ENCODE measurements around the gene NOC2L. TPM values are rescaled to one million over a fixed set of nuclear protein-coding genes. Genes with fewer than 3 reads are reported as not detected.

NOC2L gene
- total RNA-seq, 4 donors from 2014 or later: 21.8 to 58.8 (median 37.5) TPM

DNA sequence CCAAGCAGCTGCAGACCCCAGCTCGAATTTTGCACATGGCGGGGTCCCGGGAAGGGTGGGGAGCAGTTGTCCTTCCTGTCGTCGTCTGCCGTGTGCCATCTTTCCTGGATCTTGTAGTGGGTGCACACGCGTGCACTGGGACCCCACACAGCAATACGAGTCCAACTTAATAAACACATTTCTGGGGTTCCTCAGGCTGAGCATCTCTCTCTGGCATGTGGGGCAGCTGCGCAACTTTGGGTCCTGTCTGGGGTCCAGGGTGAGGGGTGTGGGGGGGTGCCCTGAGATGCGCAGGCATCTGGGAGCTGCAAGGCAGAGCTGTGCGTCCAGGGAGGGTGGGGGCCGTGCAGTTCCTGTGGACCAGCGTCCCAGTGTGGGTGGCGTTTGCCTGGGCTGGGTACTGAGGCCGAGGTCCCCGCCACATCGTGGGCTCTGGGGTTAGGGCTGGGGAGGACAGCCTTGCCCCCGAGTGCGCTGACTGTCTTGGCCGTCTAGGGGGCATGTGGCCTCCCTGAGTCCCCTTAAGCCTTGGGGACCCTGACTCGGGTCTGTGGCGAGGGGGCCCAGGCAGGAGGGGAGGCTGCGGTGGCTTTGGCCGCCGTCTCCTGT, 6.6 kb upstream of the NOC2L start:
- no peaks in the 10 kb centered on the region for H3K36me3 ChIP-seq
- H3K9me3 ChIP-seq: no peaks in the 10 kb centered on the region
- DNase-seq: no peak
- peaks cover 0 to 7% of the 10 kb centered on the region in 2 donors for H3K4me1 ChIP-seq
- no peak overlapping the region for H3K4me3 ChIP-seq
- H3K27ac ChIP-seq: no peak overlapping the region
- intact Hi-C loops (cut with DNase I; ENCODE audit: low total_unique reads): no loop called here
- no peak for TF ChIP-seq POLR2A (IDR thresholded peaks at IDR 0.05)
- TF ChIP-seq, protein P1, sequence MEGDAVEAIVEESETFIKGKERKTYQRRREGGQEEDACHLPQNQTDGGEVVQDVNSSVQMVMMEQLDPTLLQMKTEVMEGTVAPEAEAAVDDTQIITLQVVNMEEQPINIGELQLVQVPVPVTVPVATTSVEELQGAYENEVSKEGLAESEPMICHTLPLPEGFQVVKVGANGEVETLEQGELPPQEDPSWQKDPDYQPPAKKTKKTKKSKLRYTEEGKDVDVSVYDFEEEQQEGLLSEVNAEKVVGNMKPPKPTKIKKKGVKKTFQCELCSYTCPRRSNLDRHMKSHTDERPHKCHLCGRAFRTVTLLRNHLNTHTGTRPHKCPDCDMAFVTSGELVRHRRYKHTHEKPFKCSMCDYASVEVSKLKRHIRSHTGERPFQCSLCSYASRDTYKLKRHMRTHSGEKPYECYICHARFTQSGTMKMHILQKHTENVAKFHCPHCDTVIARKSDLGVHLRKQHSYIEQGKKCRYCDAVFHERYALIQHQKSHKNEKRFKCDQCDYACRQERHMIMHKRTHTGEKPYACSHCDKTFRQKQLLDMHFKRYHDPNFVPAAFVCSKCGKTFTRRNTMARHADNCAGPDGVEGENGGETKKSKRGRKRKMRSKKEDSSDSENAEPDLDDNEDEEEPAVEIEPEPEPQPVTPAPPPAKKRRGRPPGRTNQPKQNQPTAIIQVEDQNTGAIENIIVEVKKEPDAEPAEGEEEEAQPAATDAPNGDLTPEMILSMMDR (IDR thresholded peaks at IDR 0.05): no peak
- H3K27me3 ChIP-seq: peaks cover 3 to 4% of the 10 kb centered on the region in 2 donors

DNA sequence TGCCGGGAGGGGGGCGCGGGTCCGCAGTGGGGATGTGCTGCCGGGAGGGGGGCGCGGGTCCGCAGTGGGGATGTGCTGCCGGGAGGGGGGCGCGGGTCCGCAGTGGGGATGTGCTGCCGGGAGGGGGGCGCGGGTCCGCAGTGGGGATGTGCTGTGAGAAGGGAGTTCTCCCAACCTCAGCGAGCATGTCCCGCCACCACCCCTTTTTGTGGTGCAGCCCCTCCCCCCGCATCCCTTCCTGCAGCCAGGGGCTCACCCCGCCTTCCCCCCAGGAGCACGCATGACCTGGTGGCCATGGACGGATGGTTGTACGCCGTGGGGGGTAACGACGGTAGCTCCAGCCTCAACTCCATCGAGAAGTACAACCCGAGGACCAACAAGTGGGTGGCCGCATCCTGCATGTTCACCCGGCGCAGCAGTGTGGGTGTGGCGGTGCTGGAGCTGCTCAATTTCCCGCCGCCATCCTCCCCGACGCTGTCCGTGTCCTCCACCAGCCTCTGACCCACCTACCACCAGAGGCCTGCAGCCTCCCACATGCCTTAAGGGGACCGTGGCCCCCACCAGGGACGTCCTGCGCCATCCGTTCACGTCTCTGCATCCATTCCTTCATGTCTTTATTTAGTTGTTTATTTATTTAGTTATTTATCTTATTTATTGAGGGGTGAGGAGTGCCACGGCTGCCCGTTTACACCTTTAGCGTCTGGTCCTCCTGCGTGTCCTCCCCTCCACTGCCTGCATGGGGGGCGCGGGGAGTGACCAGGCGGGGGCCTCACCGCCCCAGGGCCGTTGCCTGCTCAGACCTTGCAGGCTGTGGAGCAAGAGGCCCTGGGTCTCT, 5.9 kb upstream of the NOC2L start:
- Histone ChIP-seq H3K9me3 (no peaks in the 10 kb centered on the region), H3K36me3 (no peaks in the 10 kb centered on the region), H3K4me3 (no peak overlapping the region), H3K27ac (no peak overlapping the region), H3K27me3 (no peaks in the 10 kb centered on the region), H3K4me1 (peaks cover 0 to 7% of the 10 kb centered on the region in 2 donors)
- intact Hi-C loops (cut with DNase I; ENCODE audit: low total_unique reads): no loop called here
- no peak for DNase-seq
- no peak for TF ChIP-seq POLR2A (IDR thresholded peaks at IDR 0.05)
- TF ChIP-seq, protein P1 (IDR thresholded peaks at IDR 0.05): no peak

DNA sequence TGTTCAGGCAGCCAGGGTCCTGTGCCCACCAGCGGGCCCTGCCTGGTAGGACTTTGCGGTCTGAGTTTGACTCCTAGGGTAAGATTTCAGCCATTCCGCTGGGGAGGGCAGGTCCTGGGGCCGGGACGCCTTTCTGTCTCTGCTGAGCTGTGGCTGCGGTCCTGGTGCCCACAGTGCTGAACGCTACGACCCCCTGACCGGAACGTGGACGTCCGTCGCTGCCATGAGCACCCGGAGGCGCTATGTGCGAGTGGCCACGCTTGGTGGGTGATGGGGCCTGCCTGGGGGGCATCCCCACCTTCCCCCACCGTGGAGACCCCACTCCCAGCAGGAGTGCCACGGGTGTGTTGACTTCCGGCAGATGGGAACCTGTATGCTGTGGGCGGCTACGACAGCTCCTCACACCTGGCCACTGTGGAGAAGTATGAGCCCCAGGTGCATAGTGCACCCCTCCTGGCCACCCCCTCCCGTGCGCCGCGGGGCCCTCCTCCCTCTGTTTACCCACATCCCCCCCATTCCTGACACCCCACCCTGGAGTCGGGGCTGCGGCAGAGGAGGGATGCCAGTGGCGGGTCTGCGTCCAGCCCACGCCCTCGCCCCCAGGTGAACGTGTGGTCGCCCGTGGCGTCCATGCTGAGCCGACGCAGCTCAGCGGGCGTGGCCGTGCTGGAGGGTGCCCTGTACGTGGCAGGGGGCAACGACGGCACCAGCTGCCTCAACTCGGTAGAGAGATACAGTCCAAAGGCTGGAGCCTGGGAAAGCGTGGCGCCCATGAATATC, 4.9 kb upstream of the NOC2L start:
- no peak for TF ChIP-seq POLR2A (IDR thresholded peaks at IDR 0.05)
- TF ChIP-seq, protein P1 (IDR thresholded peaks at IDR 0.05): no peak
- intact Hi-C loops (cut with DNase I; ENCODE audit: low total_unique reads): no loop called here
- no peaks in the 10 kb centered on the region for H3K36me3 ChIP-seq

DNA sequence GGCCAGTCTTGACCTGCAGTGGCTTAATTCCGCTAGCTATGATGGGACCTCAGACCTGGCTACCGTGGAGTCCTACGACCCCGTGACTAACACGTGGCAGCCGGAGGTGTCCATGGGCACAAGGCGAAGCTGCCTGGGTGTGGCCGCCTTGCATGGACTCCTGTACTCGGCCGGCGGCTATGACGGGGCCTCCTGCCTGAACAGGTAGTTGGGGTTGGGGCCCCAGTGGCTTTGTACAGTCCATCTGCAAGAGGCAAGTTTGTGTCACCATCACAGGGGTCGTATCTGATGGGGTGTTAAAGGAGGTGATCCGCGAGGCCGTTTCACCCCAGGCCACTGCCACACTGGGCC, 4.2 kb upstream of the NOC2L start:
- H3K27ac ChIP-seq: no peak overlapping the region
- intact Hi-C loops (cut with DNase I; ENCODE audit: low total_unique reads): no loop called here
- no peak overlapping the region for H3K4me3 ChIP-seq
- DNase-seq: no peak
- H3K27me3 ChIP-seq: no peaks in the 10 kb centered on the region
- TF ChIP-seq, protein P1 (IDR thresholded peaks at IDR 0.05): no peak
- no peak for TF ChIP-seq POLR2A (IDR thresholded peaks at IDR 0.05)
- no peaks in the 10 kb centered on the region for H3K36me3 ChIP-seq
- peaks cover 0 to 13% of the 10 kb centered on the region in 2 donors for H3K4me1 ChIP-seq
- no peaks in the 10 kb centered on the region for H3K9me3 ChIP-seq

More for the DNA sequence above, 4.9 kb upstream of the NOC2L start:
- Histone ChIP-seq H3K4me3 (no peak overlapping the region), H3K27ac (no peak overlapping the region), H3K9me3 (no peaks in the 10 kb centered on the region), H3K27me3 (no peaks in the 10 kb centered on the region), H3K4me1 (peaks cover 0 to 12% of the 10 kb centered on the region in 2 donors)
- DNase-seq: no peak
